ENCODE data around the gene LOXHD1. TPM values are rescaled to one million over a fixed set of nuclear protein-coding genes. Genes with fewer than 3 reads are reported as not detected.

Gene LOXHD1
- total RNA-seq, 4 donors from 2014 or later, result 0.16 TPM; not detected in 3

- 84 to 94% methylated on average over 5 to 6 of the region's 6 CpGs for WGBS, 2 donors (ENCODE audit: low coverage in 1 of 2)
Measured at GRCh38 chr18:46452820-46453219, 204.2 kb downstream of the LOXHD1 start.

DNA sequence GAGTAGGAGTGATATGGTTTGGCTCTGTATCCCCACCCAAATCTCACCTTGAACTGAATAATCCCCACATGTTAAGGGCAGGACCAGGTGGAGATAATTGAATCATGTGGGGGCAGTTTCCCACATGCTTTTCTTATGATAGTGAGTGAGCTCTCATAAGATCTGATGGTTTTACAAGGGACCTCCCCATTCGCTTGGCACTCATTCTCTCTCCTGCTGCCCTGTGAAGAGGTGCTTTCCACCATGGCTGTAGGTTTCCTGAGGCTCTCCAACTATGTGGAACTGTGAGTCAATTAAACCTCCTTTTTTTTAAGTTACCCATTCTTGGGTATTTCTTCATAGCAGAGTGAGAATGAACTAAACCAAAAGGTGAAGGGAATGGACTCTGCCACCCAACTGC, 207.5 kb downstream of the LOXHD1 start:
- DNase-seq, result no peak
- in situ Hi-C loops (cut with MboI; ENCODE audit: low pct_ligation_motif_present in 1 of 4, low pct_unique_long_range_greater_than_20kb in 1 of 4, low sequenced_read_pairs in 3 of 4) (no loop called here), intact Hi-C loops (cut with DNase I; ENCODE audit: low total_unique reads) (no loop called here)
- WGBS, 2 donors (ENCODE audit: low coverage in 1 of 2), result 0% methylated on average over 1 of the region's 1 CpG; no CpG with 5 or more reads in 1 of the 2 donors
- no peak for TF ChIP-seq EP300 (IDR thresholded peaks at IDR 0.05; ENCODE audit: low read depth)
- TF ChIP-seq POLR2AphosphoS5 (IDR thresholded peaks at IDR 0.05), result no peak
- TF ChIP-seq POLR2A (IDR thresholded peaks at IDR 0.05), result no peak
- TF ChIP-seq, protein P1, sequence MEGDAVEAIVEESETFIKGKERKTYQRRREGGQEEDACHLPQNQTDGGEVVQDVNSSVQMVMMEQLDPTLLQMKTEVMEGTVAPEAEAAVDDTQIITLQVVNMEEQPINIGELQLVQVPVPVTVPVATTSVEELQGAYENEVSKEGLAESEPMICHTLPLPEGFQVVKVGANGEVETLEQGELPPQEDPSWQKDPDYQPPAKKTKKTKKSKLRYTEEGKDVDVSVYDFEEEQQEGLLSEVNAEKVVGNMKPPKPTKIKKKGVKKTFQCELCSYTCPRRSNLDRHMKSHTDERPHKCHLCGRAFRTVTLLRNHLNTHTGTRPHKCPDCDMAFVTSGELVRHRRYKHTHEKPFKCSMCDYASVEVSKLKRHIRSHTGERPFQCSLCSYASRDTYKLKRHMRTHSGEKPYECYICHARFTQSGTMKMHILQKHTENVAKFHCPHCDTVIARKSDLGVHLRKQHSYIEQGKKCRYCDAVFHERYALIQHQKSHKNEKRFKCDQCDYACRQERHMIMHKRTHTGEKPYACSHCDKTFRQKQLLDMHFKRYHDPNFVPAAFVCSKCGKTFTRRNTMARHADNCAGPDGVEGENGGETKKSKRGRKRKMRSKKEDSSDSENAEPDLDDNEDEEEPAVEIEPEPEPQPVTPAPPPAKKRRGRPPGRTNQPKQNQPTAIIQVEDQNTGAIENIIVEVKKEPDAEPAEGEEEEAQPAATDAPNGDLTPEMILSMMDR (IDR thresholded peaks at IDR 0.05), result no peak
- no peaks in the 10 kb centered on the region for H3K4me1 ChIP-seq
- no peaks in the 10 kb centered on the region for H3K36me3 ChIP-seq
- no peaks in the 10 kb centered on the region for H3K27me3 ChIP-seq
- no peak overlapping the region for H3K27ac ChIP-seq
- H3K4me3 ChIP-seq, result no peak overlapping the region
- no peaks in the 10 kb centered on the region for H3K9me3 ChIP-seq

More at GRCh38 chr18:46452820-46453219, 204.2 kb downstream of the LOXHD1 start:
- no peak for DNase-seq
- no peak overlapping the region for H3K27ac ChIP-seq
- intact Hi-C loops (cut with DNase I; ENCODE audit: low total_unique reads) (no loop called here), in situ Hi-C loops (cut with MboI; ENCODE audit: low pct_ligation_motif_present in 1 of 4, low pct_unique_long_range_greater_than_20kb in 1 of 4, low sequenced_read_pairs in 3 of 4) (no loop called here)
- no peak overlapping the region for H3K4me3 ChIP-seq
- TF ChIP-seq EP300 (IDR thresholded peaks at IDR 0.05; ENCODE audit: low read depth), result no peak
- TF ChIP-seq, protein P1 (IDR thresholded peaks at IDR 0.05), result no peak
- TF ChIP-seq POLR2A (IDR thresholded peaks at IDR 0.05), result no peak
- TF ChIP-seq POLR2AphosphoS5 (IDR thresholded peaks at IDR 0.05), result no peak
- H3K36me3 ChIP-seq, result no peaks in the 10 kb centered on the region
- no peaks in the 10 kb centered on the region for H3K27me3 ChIP-seq
- no peaks in the 10 kb centered on the region for H3K4me1 ChIP-seq
- H3K9me3 ChIP-seq, result no peaks in the 10 kb centered on the region

- 83 to 86% methylated on average over 2 of the region's 2 CpGs for WGBS, 2 donors (ENCODE audit: low coverage in 1 of 2)
- intact Hi-C loops (cut with DNase I; ENCODE audit: low total_unique reads), result no loop called here
- DNase-seq, result no peak
- H3K4me3 ChIP-seq, result no peak overlapping the region
- no peaks in the 10 kb centered on the region for H3K4me1 ChIP-seq
- H3K36me3 ChIP-seq, result no peaks in the 10 kb centered on the region
- in situ Hi-C loops (cut with MboI; ENCODE audit: low pct_ligation_motif_present in 1 of 4, low pct_unique_long_range_greater_than_20kb in 1 of 4, low sequenced_read_pairs in 3 of 4), result no loop called here
- no peak overlapping the region for H3K27ac ChIP-seq
- no peaks in the 10 kb centered on the region for H3K9me3 ChIP-seq
- H3K27me3 ChIP-seq, result no peaks in the 10 kb centered on the region
- no peak for TF ChIP-seq EP300 (IDR thresholded peaks at IDR 0.05; ENCODE audit: low read depth)
- TF ChIP-seq, protein P1 (IDR thresholded peaks at IDR 0.05), result no peak
- TF ChIP-seq POLR2AphosphoS5 (IDR thresholded peaks at IDR 0.05), result no peak
- no peak for TF ChIP-seq POLR2A (IDR thresholded peaks at IDR 0.05)
Measured at GRCh38 chr18:46449033-46449432, 208.0 kb downstream of the LOXHD1 start.

DNA sequence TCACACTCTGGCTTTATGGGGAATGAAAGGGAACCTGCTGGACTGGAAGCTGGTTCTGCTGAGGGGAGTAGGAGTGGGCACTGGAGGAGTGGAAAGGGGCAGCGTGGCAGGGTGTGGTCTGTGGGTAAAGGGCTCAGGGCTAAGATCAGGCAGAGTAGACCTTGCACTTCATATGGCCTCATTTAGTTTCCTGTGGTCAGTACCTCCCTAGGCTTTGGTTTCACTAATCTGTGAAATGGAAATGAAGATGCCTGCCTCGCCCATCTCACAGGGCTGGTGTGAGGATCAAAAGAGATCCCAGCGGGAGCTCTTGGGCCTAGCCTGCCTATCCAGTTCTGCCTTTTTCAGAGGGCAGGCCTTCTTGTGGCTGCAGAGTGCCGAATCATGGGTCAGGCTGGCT, 208.7 kb downstream of the LOXHD1 start:
- no peaks in the 10 kb centered on the region for H3K36me3 ChIP-seq
- intact Hi-C loops (cut with DNase I; ENCODE audit: low total_unique reads), result no loop called here
- no peaks in the 10 kb centered on the region for H3K27me3 ChIP-seq
- DNase-seq, result no peak
- TF ChIP-seq EP300 (IDR thresholded peaks at IDR 0.05; ENCODE audit: low read depth), result no peak
- TF ChIP-seq, protein P1 (IDR thresholded peaks at IDR 0.05), result no peak
- TF ChIP-seq POLR2AphosphoS5 (IDR thresholded peaks at IDR 0.05), result no peak
- no peak for TF ChIP-seq POLR2A (IDR thresholded peaks at IDR 0.05)
- no peak overlapping the region for H3K27ac ChIP-seq
- H3K4me3 ChIP-seq, result no peak overlapping the region
- no peaks in the 10 kb centered on the region for H3K9me3 ChIP-seq
- no peaks in the 10 kb centered on the region for H3K4me1 ChIP-seq
- in situ Hi-C loops (cut with MboI; ENCODE audit: low pct_ligation_motif_present in 1 of 4, low pct_unique_long_range_greater_than_20kb in 1 of 4, low sequenced_read_pairs in 3 of 4), result no loop called here
- 63% methylated on average over 4 of the region's 4 CpGs; no CpG with 5 or more reads in 1 of the 2 donors for WGBS, 2 donors (ENCODE audit: low coverage in 1 of 2)
